GM21825 (cell line): Measurements from ENCODE around the gene EEF2.

Source experiments
- ATAC-seq: cut with Tn5 transposase; IDR thresholded peaks from one replicate; pipeline ENCODE4 v1.9.1; 2021; ENCODE audit warnings: mild to moderate bottlenecking, moderate library complexity; ENCODE audit not compliant: unreplicated experiment

The EEF2 gene

GRCh38 chr19:3986260-3987041 lies 1.2 kb upstream of the EEF2 start:
- ATAC-seq: no peak

GRCh38 chr19:3985643-3986259 lies 488 bp upstream of the EEF2 start:
- no peak for ATAC-seq

GRCh38 chr19:3984584-3984907 lies 717 bp downstream of the EEF2 start:
- no peak for ATAC-seq

GRCh38 chr19:3983936-3984583 lies 1.2 kb downstream of the EEF2 start:
- no peak for ATAC-seq

- no peak for ATAC-seq
These were observed 1.7 kb downstream of the EEF2 start for GRCh38 chr19:3983542-3983914.

- no peak for ATAC-seq
These were observed 2.3 kb downstream of the EEF2 start for GRCh38 chr19:3982701-3983541.

GRCh38 chr19:3981736-3982681 lies 3.3 kb downstream of the EEF2 start:
- ATAC-seq: no peak

- no peak for ATAC-seq
These were observed 3.9 kb downstream of the EEF2 start for GRCh38 chr19:3981373-3981735.

GRCh38 chr19:3980353-3981251 lies 4.7 kb downstream of the EEF2 start:
- no peak for ATAC-seq

GRCh38 chr19:3979674-3980352 lies 5.5 kb downstream of the EEF2 start:
- ATAC-seq: no peak

- no peak for ATAC-seq
These were observed 6.0 kb downstream of the EEF2 start for GRCh38 chr19:3979289-3979673.

GRCh38 chr19:3978145-3978544 lies 7.1 kb downstream of the EEF2 start:
- ATAC-seq: no peak

GRCh38 chr19:3977242-3978143 lies 7.8 kb downstream of the EEF2 start:
- no peak for ATAC-seq

GRCh38 chr19:3976495-3977241 lies 8.6 kb downstream of the EEF2 start:
- no peak for ATAC-seq

- no peak for ATAC-seq
These were observed 9.6 kb downstream of the EEF2 start for GRCh38 chr19:3975637-3976087.

- no peak for ATAC-seq
These were observed 10.1 kb downstream of the EEF2 start for GRCh38 chr19:3975144-3975543.
